Left renal cortex interstitium (tissue), 4 donors: Measurements from ENCODE around the gene KRTAP4-2. TPM values are rescaled to one million over a fixed set of nuclear protein-coding genes. Genes with fewer than 3 reads are reported as not detected.
"Not testable (repeated sequence)": the region's sequence is repeated elsewhere in the genome, so short reads cannot be mapped to it uniquely, and the experiment has no call there.

Experiments
- DNase-seq, 4 donors: peaks; one replicate each; pipeline ENCODE4 v3.0.0-alpha.2; 2013; ENCODE audit warnings: low read depth in 4 of 4, low spot score in 2 of 4, missing footprints in 1 of 4
- polyA plus RNA-seq, 4 donors: library from polyadenylated mRNA; unstranded; fragments of 120-200 nt; gene quantifications; one replicate each; pipeline ENCODE4 v1.2.1, GENCODE V29; 2013; ENCODE audit not compliant: insufficient read length in 4 of 4

The KRTAP4-2 gene
- not detected for polyA plus RNA-seq

DNA sequence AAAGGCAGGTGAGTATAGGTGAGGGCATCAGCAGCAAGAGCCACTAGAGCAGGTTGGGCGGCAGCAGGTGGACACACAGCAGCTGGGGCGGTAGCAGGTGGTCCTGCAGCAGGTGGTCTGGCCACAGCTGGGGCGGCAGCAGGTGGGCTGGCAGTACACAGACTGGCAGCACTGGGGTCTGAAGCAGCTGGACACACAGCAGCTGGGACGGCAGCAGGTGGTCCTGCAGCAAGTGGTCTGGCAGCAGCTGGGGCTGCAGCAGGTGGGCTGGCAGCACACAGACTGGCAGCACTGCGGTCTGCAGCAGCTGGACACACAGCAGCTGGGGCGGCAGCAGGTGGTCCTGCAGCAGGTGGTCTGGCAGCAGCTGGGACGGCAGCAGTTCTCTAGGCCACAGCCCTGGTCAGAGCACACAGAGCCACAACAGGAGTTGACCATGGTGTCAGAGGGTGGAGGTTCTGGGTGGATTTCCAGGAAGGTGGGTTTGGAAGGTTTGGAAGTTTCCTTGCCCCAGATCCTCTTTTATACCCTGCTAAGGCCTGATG is at the start of gene KRTAP4-2:
TSS of gene KRTAP4-2 (minus strand) at position 495 of the 545 bp plus-strand sequence. CDS start at position 438, 57 bp downstream.
- no peak for DNase-seq

DNA sequence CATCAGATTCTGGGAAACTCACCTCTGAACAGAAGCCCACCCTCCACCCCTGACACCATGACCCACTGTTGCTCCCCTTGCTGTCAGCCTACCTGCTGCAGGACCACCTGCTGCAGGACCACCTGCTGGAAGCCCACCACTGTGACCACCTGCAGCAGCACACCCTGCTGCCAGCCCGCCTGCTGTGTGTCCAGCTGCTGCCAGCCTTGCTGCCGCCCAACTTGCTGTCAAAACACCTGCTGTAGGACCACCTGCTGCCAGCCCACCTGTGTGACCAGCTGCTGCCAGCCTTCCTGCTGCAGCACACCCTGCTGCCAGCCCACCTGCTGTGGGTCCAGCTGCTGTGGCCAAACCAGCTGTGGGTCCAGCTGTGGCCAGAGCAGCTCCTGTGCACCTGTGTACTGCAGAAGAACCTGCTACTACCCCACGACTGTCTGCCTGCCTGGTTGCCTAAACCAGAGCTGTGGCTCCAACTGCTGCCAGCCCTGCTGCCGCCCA is 48.6 kb upstream of the KRTAP4-2 start, which contains the start of gene KRTAP9-2:
TSS of gene KRTAP9-2 (plus strand) at position 51 of the 498 bp plus-strand sequence. CDS start at position 58, 7 bp downstream.
- not testable (repeated sequence) for DNase-seq

DNA sequence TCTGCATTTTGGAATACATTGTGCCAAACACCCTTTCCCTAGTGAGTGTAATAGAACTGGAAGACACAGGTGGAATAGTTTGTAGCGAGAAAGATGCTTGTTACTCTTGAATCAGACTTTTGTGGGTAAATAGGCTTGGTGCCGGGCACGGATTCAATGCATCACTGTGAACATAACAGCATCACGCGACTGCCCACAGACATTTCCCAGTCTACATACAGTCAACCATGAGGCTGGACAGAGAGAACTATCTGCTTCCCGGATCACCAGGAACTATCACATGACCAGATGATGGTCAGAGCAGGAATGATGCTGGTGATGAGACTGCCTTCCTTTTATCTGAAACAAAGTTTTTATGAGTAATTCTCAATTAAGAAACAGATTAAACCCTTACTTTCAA is 48.0 kb upstream of the KRTAP4-2 start:
- no peak for DNase-seq

DNA sequence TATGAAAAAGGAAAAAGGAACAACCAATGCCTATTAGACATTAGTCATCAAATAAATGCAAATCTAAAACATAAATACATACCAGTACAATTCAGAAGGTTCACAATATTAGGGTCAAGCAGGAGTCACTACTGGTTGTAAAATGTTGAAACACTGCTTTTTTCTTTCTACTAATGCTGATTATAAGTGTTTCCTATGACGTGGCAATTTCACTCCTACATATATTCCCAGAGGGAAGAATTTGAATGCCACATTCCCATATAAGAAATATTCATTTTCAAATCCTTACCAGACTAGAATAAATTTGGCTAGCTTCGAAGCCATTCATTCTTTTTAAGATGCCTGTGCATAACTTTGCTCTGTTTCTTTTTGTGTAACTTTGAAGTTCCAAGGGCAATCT is 45.8 kb upstream of the KRTAP4-2 start:
- no peak for DNase-seq

DNA sequence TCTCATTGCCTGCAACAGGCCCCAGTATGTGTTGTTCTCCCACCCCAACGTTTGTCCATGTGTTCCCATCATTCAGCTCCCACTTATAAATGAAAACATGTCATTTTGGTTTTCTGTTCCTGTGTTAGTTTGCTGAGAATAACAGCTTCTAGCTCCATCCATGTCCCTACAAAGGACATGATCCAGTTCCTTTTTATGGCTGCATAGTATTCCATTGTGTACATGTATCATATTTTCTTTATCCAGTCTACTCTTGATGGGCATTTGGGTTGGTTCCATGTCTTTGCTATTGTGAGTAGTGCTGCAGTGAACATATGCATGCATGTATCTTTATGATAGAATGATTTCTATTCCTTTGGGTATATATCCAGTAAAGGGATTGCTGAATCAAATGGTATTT is 37.7 kb upstream of the KRTAP4-2 start:
- DNase-seq: no peak

DNA sequence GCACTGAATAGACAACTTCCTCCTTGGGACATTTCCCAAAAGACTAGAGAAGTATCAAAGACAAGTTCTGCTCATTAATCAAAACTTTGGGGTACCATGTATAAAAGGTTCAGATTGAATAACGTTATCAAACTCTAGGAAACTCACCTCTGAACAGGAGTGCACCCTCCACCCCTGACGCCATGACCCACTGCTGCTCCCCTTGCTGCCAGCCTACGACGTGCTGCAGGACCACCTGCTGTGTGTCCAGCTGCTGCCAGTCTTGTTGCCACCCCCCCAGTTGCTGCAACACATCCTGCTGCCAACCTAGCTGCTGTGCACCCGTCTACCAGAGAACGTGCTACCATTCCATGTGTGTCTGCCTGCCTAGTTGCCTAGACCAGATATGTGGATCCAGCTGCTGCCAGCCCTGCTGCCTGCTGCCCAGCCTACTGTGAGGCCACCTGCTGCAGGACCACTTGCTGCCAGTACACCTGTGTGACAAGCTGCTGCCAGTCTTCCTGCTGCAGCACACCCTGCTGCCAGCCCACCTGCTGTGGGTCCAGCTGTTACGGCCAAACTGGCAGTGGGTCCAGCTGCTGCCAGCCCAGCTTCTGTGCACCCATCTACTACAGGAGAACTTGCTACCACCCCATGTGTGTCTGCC is 34.6 kb upstream of the KRTAP4-2 start:
- no peak for DNase-seq

DNA sequence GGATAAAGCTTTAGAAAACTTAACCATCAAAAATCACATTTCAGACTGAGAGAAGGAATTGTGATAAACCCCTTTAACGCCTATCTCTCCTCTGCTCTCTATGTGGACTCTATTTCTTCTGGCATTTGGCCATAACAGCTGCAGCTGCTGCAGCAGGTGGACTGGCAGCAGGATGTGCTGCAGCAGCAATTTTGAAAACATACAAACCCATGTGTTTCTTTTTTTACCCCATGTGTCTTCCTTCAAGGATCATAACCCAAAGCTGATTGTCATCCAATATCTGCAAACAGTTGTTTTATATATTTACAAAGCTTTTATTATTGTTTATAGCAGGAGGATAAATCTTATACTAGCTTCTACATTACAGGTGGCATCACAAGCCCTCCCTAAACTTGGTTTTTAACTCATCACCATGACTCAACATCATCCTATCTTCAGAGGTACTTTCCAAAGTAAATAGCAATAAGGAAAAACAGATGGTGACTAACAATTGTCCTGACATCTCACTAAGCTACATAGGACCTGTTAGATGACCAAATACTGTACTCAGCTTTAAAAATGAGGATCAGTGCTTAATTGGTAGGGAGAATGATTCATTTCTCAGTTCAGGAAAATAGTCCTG is 33.9 kb upstream of the KRTAP4-2 start:
- DNase-seq: no peak

DNA sequence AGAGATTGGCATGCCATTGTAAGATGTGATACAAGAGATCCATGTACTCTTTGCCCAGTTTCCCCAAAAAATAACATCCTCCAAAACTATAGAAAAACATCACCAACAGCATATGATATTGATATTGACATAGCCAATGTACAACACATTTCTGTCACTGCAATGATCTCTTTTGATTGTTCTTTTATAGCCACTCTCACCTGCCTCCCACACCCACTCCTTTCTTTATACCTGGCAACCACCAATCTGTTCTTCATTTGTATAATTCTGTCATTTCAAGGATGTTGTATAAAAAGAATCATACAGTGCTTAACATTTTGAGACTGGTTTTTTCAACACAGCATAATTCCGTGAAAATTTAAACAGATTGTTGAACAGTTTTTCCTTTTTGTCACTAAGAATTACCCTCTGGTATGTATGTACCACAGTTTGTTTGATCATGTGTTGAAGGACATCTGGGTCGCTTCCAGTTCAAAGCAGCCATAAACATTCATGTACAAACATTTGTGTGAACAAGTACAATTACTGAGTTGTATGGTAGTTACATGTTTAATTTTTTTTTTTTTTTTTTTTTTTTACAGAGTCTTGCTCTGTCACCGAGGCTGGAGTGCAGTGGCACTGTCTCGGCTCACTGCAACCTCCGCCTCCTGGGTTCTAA is 21.5 kb upstream of the KRTAP4-2 start:
- no peak for DNase-seq

DNA sequence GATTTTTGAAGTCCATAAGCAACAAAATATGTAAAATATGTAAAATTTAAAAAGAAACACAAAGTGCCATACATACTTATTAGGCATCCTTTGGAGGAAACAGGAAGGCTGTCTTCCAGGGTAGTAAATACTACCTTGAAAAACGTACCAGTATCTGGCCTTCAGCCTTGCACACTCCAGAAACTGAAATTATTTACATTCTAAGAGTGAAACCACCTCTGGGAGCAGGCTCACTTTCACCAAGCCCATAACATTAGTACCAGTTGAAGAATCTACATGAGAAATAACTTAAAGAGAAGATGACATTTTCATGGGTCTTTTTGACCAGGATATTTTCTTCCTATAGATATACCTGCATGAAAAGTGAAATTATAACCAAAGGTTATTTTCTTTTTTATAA is 18.0 kb upstream of the KRTAP4-2 start:
- no peak for DNase-seq

DNA sequence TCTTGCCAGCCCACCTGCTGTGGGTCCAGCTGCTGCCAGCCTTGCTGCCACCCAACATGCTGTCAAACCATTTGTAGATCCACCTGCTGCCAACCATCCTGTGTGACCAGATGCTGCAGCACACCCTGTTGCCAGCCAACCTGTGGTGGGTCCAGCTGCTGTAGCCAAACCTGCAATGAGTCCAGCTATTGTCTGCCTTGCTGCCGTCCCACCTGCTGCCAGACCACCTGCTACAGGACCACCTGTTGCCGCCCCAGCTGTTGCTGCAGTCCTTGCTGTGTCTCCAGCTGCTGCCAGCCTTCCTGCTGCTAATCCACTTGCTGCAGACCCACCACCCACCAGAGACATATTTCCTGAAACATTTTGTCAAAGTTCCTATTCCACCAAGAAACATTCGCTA is 12.3 kb upstream of the KRTAP4-2 start:
- DNase-seq: no peak

DNA sequence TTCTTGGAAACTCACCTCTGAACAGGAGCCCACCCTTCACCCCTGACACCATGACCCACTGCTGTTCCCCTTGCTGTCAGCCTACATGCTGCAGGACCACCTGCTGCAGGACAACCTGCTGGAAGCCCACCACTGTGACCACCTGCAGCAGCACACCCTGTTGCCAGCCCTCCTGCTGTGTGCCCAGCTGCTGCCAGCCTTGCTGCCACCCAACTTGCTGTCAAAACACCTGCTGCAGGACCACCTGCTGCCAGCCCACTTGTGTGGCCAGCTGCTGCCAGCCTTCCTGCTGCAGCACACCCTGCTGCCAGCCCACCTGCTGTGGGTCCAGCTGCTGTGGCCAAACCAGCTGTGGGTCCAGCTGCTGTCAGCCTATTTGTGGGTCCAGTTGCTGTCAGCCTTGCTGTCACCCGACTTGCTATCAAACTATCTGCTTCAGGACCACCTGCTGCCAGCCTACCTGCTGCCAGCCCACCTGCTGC is 11.9 kb upstream of the KRTAP4-2 start, which contains the start of gene KRTAP9-1:
TSS of gene KRTAP9-1 (plus strand) at position 51 of the 482 bp plus-strand sequence. CDS start at position 51, 0 bp downstream.
- DNase-seq: not testable (repeated sequence)

DNA sequence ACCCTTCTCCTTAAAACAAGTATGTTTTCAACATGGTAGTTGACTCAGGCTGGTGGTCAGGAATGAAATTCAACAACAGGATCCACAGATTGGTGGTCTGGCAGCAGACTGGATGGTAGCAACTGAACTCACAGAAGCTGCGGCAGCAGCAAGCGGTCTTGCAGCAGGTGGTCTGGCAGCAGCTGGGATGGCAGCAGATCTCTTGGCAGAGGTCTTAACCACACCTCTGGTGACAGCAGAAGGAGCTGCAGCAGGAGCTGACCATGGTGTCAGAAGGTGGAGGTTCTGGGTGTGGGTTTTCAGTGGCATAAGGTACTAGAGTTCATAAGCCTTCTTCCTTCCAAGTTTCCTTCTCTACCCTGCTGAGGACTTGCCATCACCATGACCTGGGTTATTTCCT is 8.9 kb upstream of the KRTAP4-2 start:
- no peak for DNase-seq

DNA sequence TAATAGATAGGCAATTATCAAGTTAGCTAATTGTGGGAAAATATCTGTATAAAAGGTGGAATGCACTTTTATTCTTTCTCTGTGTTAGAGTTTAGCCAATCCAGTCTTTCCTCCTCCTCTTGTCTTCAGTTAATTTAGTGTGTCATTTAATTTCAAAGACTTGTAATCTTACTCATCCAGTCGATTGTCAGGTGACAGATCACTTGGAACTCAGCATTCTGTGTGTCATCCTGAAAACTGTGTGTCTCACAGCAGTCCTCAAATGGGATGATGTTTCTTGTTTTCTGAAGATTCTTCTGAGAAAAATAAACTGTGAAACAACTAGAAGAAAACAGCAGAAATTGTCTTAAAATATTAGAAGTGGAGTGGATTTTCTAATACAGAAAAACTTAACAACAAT is 7.0 kb upstream of the KRTAP4-2 start:
- no peak for DNase-seq

DNA sequence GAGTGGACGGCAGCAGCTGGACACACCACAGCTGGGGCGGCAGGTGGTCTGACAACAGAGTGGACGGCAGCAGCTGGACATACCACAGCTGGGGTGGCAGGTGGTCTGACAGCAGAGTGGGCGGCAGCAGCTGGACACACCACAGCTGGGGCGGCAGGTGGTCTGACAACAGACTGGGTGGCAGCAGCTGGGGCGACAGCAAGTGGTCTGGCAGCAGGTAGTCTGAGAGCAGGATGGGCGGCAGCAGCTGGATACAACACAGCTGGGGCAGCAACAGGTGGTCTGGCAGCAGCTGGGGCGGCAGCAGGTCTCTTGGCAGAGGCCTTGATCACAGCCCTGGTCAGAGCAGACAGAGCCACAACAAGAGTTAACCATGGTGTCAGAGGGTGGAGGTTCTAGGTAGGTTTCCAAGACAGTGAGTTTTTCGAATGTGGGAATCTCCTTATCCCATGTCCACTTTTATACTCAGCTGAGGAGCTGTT is 6.5 kb upstream of the KRTAP4-2 start, which contains the start of gene KRTAP4-1:
TSS of gene KRTAP4-1 (minus strand) at position 432 of the 482 bp plus-strand sequence. CDS start at position 375, 57 bp downstream.
- DNase-seq: no peak

DNA sequence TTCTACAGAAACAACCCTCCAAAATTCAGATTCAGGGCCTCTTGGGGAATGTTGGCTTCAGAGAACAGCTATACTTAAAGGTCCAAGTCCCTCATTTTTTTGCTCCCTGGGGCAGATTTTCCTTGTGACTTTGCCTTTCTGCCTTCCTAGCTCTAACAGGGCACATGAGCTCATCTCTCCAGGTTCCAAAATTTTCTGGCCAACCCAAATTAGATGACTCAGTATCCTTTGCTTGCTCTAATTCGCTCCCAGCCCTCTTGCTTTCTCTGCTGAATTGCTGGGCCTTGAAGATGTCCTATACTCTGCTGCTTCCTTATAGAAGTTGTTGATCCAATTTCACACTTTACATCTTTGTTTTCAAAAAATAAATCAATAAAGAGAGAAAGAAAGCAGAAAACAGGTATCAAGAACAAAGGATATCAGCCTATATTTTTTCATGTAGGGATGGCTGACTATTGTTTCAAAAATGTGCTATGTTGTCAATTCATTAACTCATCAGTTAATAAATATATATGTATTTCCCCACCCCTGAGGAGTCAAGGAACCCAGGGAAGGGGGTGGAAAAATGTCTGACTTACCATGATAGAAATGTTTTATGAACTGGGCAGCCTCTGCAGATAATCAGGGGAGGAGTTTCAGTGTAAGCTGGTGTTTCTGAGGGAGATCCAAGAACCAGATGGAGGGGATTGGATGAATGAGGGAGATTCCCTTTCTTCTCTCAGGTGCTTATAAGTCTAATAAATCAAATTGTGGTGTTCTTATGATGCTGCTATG is 1.0 kb upstream of the KRTAP4-2 start:
- DNase-seq: no peak

DNA sequence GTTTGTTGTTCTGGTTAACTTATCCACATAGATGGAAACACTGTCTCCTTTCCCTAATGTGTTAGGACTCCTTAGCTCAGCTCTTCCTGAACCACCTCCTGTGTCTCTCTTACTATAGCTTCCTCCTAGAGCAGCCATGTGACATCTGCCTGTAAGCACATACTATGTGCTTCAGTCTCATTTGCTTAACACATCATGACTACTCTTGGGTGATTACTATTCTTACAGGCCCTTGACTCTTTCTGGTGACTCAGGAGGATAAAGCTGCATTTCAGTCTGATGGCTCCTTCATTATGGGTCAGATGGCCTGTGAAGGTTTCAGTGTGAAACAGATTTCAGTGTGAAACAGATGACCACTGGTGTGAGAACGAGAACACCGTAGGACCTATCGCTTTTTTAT is 320 bp upstream of the KRTAP4-2 start:
- no peak for DNase-seq

DNA sequence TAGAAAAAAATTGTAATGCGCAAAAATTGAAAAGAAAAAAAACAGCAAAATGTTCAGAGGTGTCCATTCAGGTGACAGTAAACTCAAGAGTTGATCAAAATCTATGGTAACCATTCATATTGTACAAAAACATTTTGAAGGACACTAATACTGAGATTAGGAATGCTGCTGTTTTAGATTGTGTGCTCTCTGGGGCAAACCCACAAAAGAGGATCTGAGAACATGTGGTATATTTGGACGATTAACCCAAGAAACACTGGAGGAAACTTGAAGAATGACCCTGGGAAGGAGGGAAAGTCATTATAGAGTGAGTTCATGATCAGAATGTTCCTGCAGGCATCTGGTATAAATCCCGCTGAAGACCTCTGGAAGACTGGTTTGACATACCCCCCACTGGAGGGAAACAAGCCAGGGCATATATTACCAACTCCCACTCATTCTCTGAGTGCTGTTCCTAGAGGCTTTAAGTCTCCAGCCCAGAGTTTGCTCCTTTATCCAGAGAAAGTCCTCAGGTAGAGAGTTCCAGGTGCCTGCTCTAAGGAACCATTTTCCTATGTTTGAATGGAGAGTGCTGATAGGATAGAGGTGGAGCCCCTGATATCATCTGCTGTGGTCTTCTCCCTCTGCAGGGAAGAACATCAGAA is 1.2 kb downstream of the KRTAP4-2 start:
- no peak for DNase-seq

DNA sequence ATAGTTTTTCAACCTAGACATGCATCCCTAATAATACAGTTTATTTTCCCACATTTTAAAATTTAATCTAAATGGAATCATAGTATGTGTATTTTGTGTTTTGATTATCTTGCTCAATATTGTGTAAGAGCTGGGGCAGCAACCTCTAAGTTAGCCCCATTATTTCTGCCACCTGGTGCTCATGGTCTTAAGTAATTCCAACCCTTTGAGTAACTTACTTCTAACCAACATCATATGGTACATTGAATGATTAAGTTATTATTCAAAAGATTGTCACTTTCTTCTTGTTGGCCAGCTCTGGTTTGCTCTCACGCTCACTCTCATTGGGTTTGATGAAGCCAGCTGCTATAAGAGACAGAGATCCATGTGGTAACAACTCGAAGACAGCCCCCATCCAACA is 6.1 kb downstream of the KRTAP4-2 start:
- no peak for DNase-seq

DNA sequence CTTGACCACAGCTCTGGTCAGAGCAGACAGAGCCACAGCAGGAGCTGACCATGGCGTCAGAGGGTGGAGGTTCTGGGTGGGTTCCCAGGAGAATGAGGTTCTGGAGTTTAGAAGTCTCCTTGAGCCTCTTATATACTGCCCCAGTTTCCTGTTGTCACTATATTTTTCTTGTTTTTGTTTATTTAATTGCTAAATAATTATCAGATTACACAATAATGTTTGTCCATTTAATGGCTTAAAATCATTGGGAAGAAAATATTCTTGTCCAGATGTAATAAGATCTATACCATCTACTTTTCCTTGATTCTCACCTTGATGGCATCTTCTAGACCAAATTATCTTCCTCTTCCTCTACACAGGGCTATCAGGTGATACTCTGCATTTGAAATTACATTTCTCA is 9.9 kb downstream of the KRTAP4-2 start, which contains the start of gene KRTAP4-3:
TSS of gene KRTAP4-3 (minus strand) at position 101 of the 400 bp plus-strand sequence. CDS start at position 52, 49 bp downstream.
- DNase-seq: no peak
